Neuronal stem cell (in vitro differentiated cells): ENCODE data around the gene SEC16B. TPM values are rescaled to one million over a fixed set of nuclear protein-coding genes. Genes with fewer than 3 reads are reported as not detected.

Experiments used
- DNase-seq: peaks from one replicate; pipeline ENCODE4 v3.0.0-alpha.2; 2013; ENCODE audit warnings: low spot score
- H2AFZ ChIP-seq: one replicate; pipeline ENCODE4 v1.6.1; 2013; ENCODE audit warnings: mild to moderate bottlenecking, low read length, inconsistent platforms
- H2AK5ac ChIP-seq: 2 replicates; pipeline ENCODE4 v1.6.1; 2013; ENCODE audit warnings: low read depth, mild to moderate bottlenecking, inconsistent platforms, low read length, moderate library complexity, mixed read lengths
- H2BK120ac ChIP-seq: 2 replicates; pipeline ENCODE4 v1.6.1; 2013; ENCODE audit warnings: low read depth, mild to moderate bottlenecking, inconsistent platforms, low read length, moderate library complexity, mixed read lengths
- H2BK12ac ChIP-seq: one replicate; pipeline ENCODE4 v1.6.1; 2013; ENCODE audit warnings: low read length, inconsistent platforms
- H2BK15ac ChIP-seq: 2 replicates; pipeline ENCODE4 v1.6.1; 2013; ENCODE audit warnings: mild to moderate bottlenecking, low read length, inconsistent platforms, mixed read lengths
- H2BK5ac ChIP-seq: one replicate; pipeline ENCODE4 v1.6.1; 2013; ENCODE audit warnings: inconsistent platforms, mild to moderate bottlenecking, low read length, moderate library complexity
- H3K14ac ChIP-seq: one replicate; pipeline ENCODE4 v1.6.1; 2013; ENCODE audit warnings: low read length, inconsistent platforms
- H3K18ac ChIP-seq: 2 replicates; pipeline ENCODE4 v1.6.1; 2013; ENCODE audit warnings: low read length, inconsistent platforms
- H3K23ac ChIP-seq: 2 replicates; pipeline ENCODE4 v1.6.1; 2013; ENCODE audit warnings: low read depth, mild to moderate bottlenecking, mixed read lengths, low read length, inconsistent platforms; ENCODE audit not compliant: poor library complexity
- H3K27ac ChIP-seq: replicated peaks from 3 replicates; pipeline ENCODE4 v1.5.1; 2013; ENCODE audit warnings: low read length, inconsistent platforms
- H3K27me3 ChIP-seq, 3 experiments: 2 replicates each; pipeline ENCODE4 v1.6.1; 2013; ENCODE audit warnings: low read length in 3 of 3, mild to moderate bottlenecking in 2 of 3, inconsistent platforms in 1 of 3, low read depth in 1 of 3, mixed read lengths in 1 of 3, moderate library complexity in 1 of 3; ENCODE audit not compliant: control insufficient read depth in 3 of 3, insufficient read depth in 3 of 3
- H3K36me3 ChIP-seq, 2 donors: replicated peaks in 1 of 2; 2 replicates each; pipeline ENCODE4 v1.6.1; 2013; ENCODE audit warnings: low read length in 2 of 2; ENCODE audit not compliant: control insufficient read depth in 2 of 2, insufficient read depth in 2 of 2
- H3K4ac ChIP-seq: 2 replicates; pipeline ENCODE4 v1.6.1; 2013; ENCODE audit warnings: inconsistent platforms, mild to moderate bottlenecking, low read length, moderate library complexity
- H3K4me1 ChIP-seq, 2 donors: 1 replicate in 1 of 2; 2 replicates in 1 of 2; pipeline ENCODE4 v1.6.1; 2013; ENCODE audit warnings: low read length in 2 of 2, low read depth in 1 of 2; ENCODE audit not compliant: control insufficient read depth in 2 of 2, insufficient read depth in 1 of 2
- H3K4me2 ChIP-seq: one replicate; pipeline ENCODE4 v1.6.1; 2013; ENCODE audit warnings: mild to moderate bottlenecking, low read length, inconsistent platforms; ENCODE audit not compliant: insufficient read depth, poor library complexity, severe bottlenecking
- H3K4me3 ChIP-seq, 2 donors: 2 replicates each; pipeline ENCODE4 v1.5.1; 2013; ENCODE audit warnings: low read length in 2 of 2, mild to moderate bottlenecking in 2 of 2, inconsistent platforms in 1 of 2, moderate library complexity in 1 of 2
- H3K79me1 ChIP-seq: one replicate; pipeline ENCODE4 v1.6.1; 2013; ENCODE audit warnings: low read depth, mild to moderate bottlenecking, inconsistent platforms, low read length, moderate library complexity
- H3K9ac ChIP-seq: one replicate; pipeline ENCODE4 v1.6.1; 2013; ENCODE audit warnings: mild to moderate bottlenecking, low read depth, low read length, inconsistent platforms; ENCODE audit not compliant: poor library complexity
- H3K9me3 ChIP-seq, 2 donors: replicated peaks in 1 of 2; 2 replicates each; pipeline versions ENCODE3 to v1.6.1; 2013; ENCODE audit warnings: low read length in 2 of 2, mild to moderate bottlenecking in 2 of 2, inconsistent platforms in 1 of 2, low read depth in 1 of 2, mixed read lengths in 1 of 2, moderate library complexity in 1 of 2; ENCODE audit not compliant: control insufficient read depth in 2 of 2, insufficient read depth in 1 of 2
- H4K8ac ChIP-seq: one replicate; pipeline ENCODE4 v1.6.1; 2013; ENCODE audit warnings: low read depth, mild to moderate bottlenecking, inconsistent platforms, low read length, moderate library complexity
- H4K91ac ChIP-seq: one replicate; pipeline ENCODE4 v1.6.1; 2013; ENCODE audit warnings: low read length, low read depth, mild to moderate bottlenecking, inconsistent platforms; ENCODE audit not compliant: poor library complexity
- WGBS, 2 donors: extraction: QIAGEN DNeasy Blood & Tissue Kit; methylation state at CpG; one replicate each; pipeline ENCODE4 v1.1.7; 2013; ENCODE audit warnings: missing lambda C conversion rate in 2 of 2, mixed read lengths in 1 of 2; ENCODE audit not compliant: insufficient read length in 2 of 2, insufficient replicate concordance in 1 of 2; ENCODE audit errors: extremely low coverage in 2 of 2; 5-methylcytosine and 5-hydroxymethylcytosine counted together
- small RNA-seq: library from polyadenylated mRNA; stranded (forward); fragments of <200 nt; extraction: miRNeasy Mini kit (QIAGEN cat#:217004); gene quantifications from one replicate; pipeline ENCODE3, GENCODE V24; 2013; ENCODE audit not compliant: insufficient read depth

SEC16B gene

DNA sequence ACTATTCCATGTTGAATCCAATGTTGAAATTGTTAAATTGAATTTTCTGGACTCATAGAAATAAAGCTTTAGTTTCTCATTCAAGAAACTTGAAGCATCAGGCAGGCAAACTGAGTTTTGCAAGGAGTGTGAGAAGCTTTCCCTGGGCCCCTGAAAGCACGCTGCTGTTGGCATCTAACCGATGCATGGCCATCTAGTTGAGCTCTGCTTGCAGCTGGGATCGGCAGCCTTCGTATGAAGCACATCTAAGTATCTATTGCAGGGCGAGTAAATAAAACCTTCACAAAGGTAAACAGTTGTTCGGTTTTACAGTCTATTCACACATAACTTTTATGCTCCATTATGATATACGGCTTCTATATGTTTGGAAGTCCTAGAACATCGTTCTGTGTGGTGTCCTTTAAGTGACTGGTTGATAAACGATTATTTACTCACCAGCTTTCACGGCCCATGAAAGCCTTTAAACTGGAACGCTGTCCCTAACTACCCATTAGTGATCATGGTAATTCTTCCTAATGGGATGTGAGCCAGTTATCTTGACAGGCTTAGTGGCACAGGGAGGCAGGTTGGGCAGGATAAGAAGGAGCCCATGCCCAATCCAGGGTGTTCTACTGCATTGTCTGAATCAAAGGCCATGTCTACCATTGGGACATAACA, 71.7 kb downstream of the SEC16B start:
- peaks cover 0 to 3% of the 10 kb centered on the region in 2 donors for H3K4me1 ChIP-seq
- no peak for DNase-seq
- no peaks in the 10 kb centered on the region for H3K27me3 ChIP-seq
- H3K4ac ChIP-seq, result no peak overlapping the region
- H3K79me1 ChIP-seq, result no peaks in the 10 kb centered on the region
- H2AFZ ChIP-seq, result no peak overlapping the region
- no peak overlapping the region for H2BK15ac ChIP-seq
- no peak overlapping the region for H2BK12ac ChIP-seq
- H2BK120ac ChIP-seq, result no peak overlapping the region
- H2AK5ac ChIP-seq, result no peak overlapping the region
- no peak overlapping the region for H3K4me2 ChIP-seq
- no peak overlapping the region for H3K4me3 ChIP-seq
- H3K23ac ChIP-seq, result no peak overlapping the region
- H2BK5ac ChIP-seq, result no peak overlapping the region
- H3K27ac ChIP-seq, result no peak overlapping the region
- no peak overlapping the region for H3K9ac ChIP-seq
- no peak overlapping the region for H4K8ac ChIP-seq
- no peak overlapping the region for H3K18ac ChIP-seq
- no peaks in the 10 kb centered on the region for H3K36me3 ChIP-seq
- no CpG with 5 or more reads among the region's 11 CpGs for WGBS, 2 donors
- H3K14ac ChIP-seq, result no peak overlapping the region
- H3K9me3 ChIP-seq, result no peaks in the 10 kb centered on the region
- no peak overlapping the region for H4K91ac ChIP-seq

DNA sequence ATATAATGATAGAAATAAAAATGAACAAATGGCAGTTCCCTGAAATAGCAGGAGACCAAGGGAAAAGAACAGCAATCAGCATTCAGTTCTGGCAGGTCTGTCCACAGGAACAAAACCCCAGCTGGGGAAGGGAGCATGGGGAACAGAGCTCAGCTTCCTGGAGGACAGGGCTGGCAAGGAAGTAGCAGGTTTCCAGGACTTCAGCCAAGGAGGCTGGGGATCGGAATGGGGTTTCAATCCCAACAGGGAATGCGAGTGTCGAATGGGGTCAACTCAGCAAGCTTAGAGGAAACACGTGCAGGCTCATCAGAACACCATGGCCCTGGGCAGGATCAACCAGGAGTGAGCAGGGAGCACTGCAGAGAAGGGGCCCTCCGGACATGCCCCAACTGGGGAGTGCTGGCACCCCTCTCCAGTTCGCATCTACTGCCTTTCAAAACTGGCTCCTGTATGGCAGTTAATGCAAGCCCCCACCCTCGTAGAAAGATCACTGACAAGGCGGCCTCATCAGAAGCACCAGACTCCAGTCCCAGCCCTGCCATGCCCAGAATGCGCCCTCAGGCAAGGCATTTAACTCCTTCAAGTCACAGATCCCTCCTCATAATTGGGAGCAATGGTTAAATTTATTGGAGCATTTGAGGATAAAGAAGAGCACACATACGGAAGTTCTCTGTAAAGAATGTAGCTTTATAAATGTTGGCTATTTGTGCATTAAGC, 72.4 kb downstream of the SEC16B start:
- Histone ChIP-seq H3K4me1 (peaks cover 0 to 3% of the 10 kb centered on the region in 2 donors), H2BK5ac (no peak overlapping the region), H2AFZ (no peak overlapping the region), H2BK12ac (no peak overlapping the region), H3K9me3 (no peaks in the 10 kb centered on the region), H3K18ac (no peak overlapping the region), H3K4me2 (no peak overlapping the region), H3K9ac (no peak overlapping the region), H3K14ac (no peak overlapping the region), H4K91ac (no peak overlapping the region), H2BK15ac (no peak overlapping the region), H3K23ac (no peak overlapping the region), H3K4me3 (no peak overlapping the region), H3K36me3 (no peaks in the 10 kb centered on the region), H3K4ac (no peak overlapping the region), H4K8ac (no peak overlapping the region), H3K79me1 (no peaks in the 10 kb centered on the region), H3K27ac (no peak overlapping the region), H2AK5ac (no peak overlapping the region), H3K27me3 (no peaks in the 10 kb centered on the region), H2BK120ac (no peak overlapping the region)
- WGBS, 2 donors, result no CpG with 5 or more reads among the region's 10 CpGs
- DNase-seq, result no peak

Small RNA genes within 50 kb of the gene (small RNA-seq; reads per million reads assigned to genes)
- gene AL359075.1, result not detected
